Activated naive CD4-positive, alpha-beta T cell treated with anti-CD3 and anti-CD28 coated beads for 36 hours (primary cell): ENCODE measurements around the gene GLMN. TPM values are rescaled to one million over a fixed set of nuclear protein-coding genes. Genes with fewer than 3 reads are reported as not detected.
"Not testable (repeated sequence)": the region's sequence is repeated elsewhere in the genome, so short reads cannot be mapped to it uniquely, and the experiment has no call there.

Experiments used
- CTCF ChIA-PET: fragments of 350-600 bp; sonication (Branson Sonifier 250); formaldehyde crosslinking; loops from one replicate; lab custom pipeline; 2021; ENCODE audit warnings: antibody characterized with exemption; lab: Charles Lee
- DNase-seq: peaks from one replicate; pipeline ENCODE4 v3.0.0-alpha.2; 2020
- H3K27ac Mint-ChIP-seq: one replicate; pipeline ENCODE4 v1.8.0; 2021; ENCODE audit warnings: mild to moderate bottlenecking, mixed read lengths
- H3K27me3 Mint-ChIP-seq: one replicate; pipeline ENCODE4 v1.8.0; 2021; ENCODE audit warnings: low read depth, mixed read lengths
- H3K36me3 Mint-ChIP-seq: one replicate; pipeline ENCODE4 v1.8.0; 2021; ENCODE audit warnings: low read depth, mixed read lengths
- H3K4me1 Mint-ChIP-seq: one replicate; pipeline ENCODE4 v1.8.0; 2021; ENCODE audit warnings: low read depth, mixed read lengths
- H3K4me3 Mint-ChIP-seq: one replicate; pipeline ENCODE4 v1.8.0; 2021; ENCODE audit warnings: mild to moderate bottlenecking, moderate library complexity, mixed read lengths
- H3K9me3 Mint-ChIP-seq: one replicate; pipeline ENCODE4 v1.8.0; 2021; ENCODE audit warnings: mixed read lengths
- intact Hi-C: fragments of 100-400 bp; cut with micrococcal nuclease; formaldehyde crosslinking; loops from one replicate; pipeline ENCODE4 v1.15.1; 2023
- total RNA-seq, 2 experiments: library from RNA; stranded (reverse); gene quantifications; one replicate each; pipeline ENCODE4 v1.2.3, GENCODE V29; 2021

Gene GLMN
- total RNA-seq, 2 experiments from 2014 or later, result 14.0 to 15.3 TPM

- Mint-ChIP-seq H3K27me3 (no peaks in the 10 kb centered on the region), H3K9me3 (no peaks in the 10 kb centered on the region), H3K4me1 (peaks cover 14% of the 10 kb centered on the region), H3K27ac (no peak overlapping the region), H3K36me3 (peaks cover 37% of the 10 kb centered on the region), H3K4me3 (no peak overlapping the region)
- no peak for DNase-seq
- CTCF ChIA-PET, result interaction anchor here (0.5 to 2.0 kb wide), 9 partner anchors 8 to 444 kb away, joined by 3 to 37 read pairs (median 5); no protein-coding TSS in a partner anchor
- intact Hi-C loops, result loop anchor here (1.0 to 5.0 kb wide), 4 partner anchors 211 to 779 kb away; partner anchors contain the start of gene BTBD8
Observed at GRCh38 chr1:92291372-92291999, 7.3 kb downstream of the GLMN start.

- CTCF ChIA-PET, H3K9me3 Mint-ChIP-seq, H3K4me3 Mint-ChIP-seq, H3K27ac Mint-ChIP-seq, DNase-seq, H3K27me3 Mint-ChIP-seq, intact Hi-C loops: not testable (repeated sequence)
- Mint-ChIP-seq H3K4me1 (peaks cover 13% of the 10 kb centered on the region), H3K36me3 (peaks cover 68% of the 10 kb centered on the region)
Observed at GRCh38 chr1:92281411-92281810, 17.4 kb downstream of the GLMN start.

- H3K27ac Mint-ChIP-seq, intact Hi-C loops, H3K9me3 Mint-ChIP-seq, H3K27me3 Mint-ChIP-seq, H3K4me3 Mint-ChIP-seq, DNase-seq: not testable (repeated sequence)
- peaks cover 63% of the 10 kb centered on the region for H3K36me3 Mint-ChIP-seq
- peaks cover 13% of the 10 kb centered on the region for H3K4me1 Mint-ChIP-seq
- CTCF ChIA-PET, result interaction anchor here (1.6 kb wide), 1 partner anchor 11 kb away, joined by 5 read pairs; no protein-coding TSS in a partner anchor
Observed at GRCh38 chr1:92279781-92280180, 19.0 kb downstream of the GLMN start.

- intact Hi-C loops, result no loop called here
- Mint-ChIP-seq H3K9me3 (peaks cover 2% of the 10 kb centered on the region), H3K27ac (no peak overlapping the region), H3K36me3 (peaks cover 54% of the 10 kb centered on the region), H3K27me3 (no peaks in the 10 kb centered on the region), H3K4me3 (no peak overlapping the region), H3K4me1 (peaks cover 3% of the 10 kb centered on the region)
- CTCF ChIA-PET, result no interaction called here
- DNase-seq, result no peak
Observed at GRCh38 chr1:92277105-92277723, 21.6 kb downstream of the GLMN start.

- CTCF ChIA-PET, result no interaction called here
- H3K27ac Mint-ChIP-seq, result no peak overlapping the region
- H3K36me3 Mint-ChIP-seq, result peaks cover 53% of the 10 kb centered on the region
- intact Hi-C loops, result no loop called here
- DNase-seq, result no peak
- H3K9me3 Mint-ChIP-seq, result no peaks in the 10 kb centered on the region
- H3K27me3 Mint-ChIP-seq, result no peaks in the 10 kb centered on the region
- H3K4me1 Mint-ChIP-seq, result no peaks in the 10 kb centered on the region
- no peak overlapping the region for H3K4me3 Mint-ChIP-seq
Observed at GRCh38 chr1:92276082-92276481, 22.7 kb downstream of the GLMN start.

- Mint-ChIP-seq H3K4me1 (no peaks in the 10 kb centered on the region), H3K9me3 (no peaks in the 10 kb centered on the region), H3K36me3 (peaks cover 43% of the 10 kb centered on the region), H3K4me3 (no peak overlapping the region), H3K27me3 (no peaks in the 10 kb centered on the region), H3K27ac (no peak overlapping the region)
- CTCF ChIA-PET, result no interaction called here
- DNase-seq, result no peak
- intact Hi-C loops, result no loop called here
Observed at GRCh38 chr1:92274939-92275338, 23.8 kb downstream of the GLMN start.

GRCh38 chr1:92273039-92273438, 25.7 kb downstream of the GLMN start:
- Mint-ChIP-seq H3K27ac (no peak overlapping the region), H3K36me3 (peaks cover 43% of the 10 kb centered on the region), H3K4me3 (no peak overlapping the region), H3K4me1 (no peaks in the 10 kb centered on the region), H3K9me3 (no peaks in the 10 kb centered on the region), H3K27me3 (no peaks in the 10 kb centered on the region)
- DNase-seq, result no peak
- CTCF ChIA-PET, result interaction anchor here (0.6 to 0.7 kb wide), 5 partner anchors 13 to 378 kb away, joined by 3 to 5 read pairs (median 4); no protein-coding TSS in a partner anchor
- intact Hi-C loops, result no loop called here

- Mint-ChIP-seq H3K27ac (no peak overlapping the region), H3K36me3 (peaks cover 58% of the 10 kb centered on the region), H3K9me3 (no peaks in the 10 kb centered on the region), H3K4me1 (no peaks in the 10 kb centered on the region), H3K27me3 (no peaks in the 10 kb centered on the region), H3K4me3 (no peak overlapping the region)
- CTCF ChIA-PET, result no interaction called here
- intact Hi-C loops, result no loop called here
- DNase-seq, result no peak
Observed at GRCh38 chr1:92262516-92262915, 36.3 kb downstream of the GLMN start.

- CTCF ChIA-PET, result no interaction called here
- no peak for DNase-seq
- H3K4me3 Mint-ChIP-seq, result no peak overlapping the region
- peaks cover 14% of the 10 kb centered on the region for H3K9me3 Mint-ChIP-seq
- no peak overlapping the region for H3K27ac Mint-ChIP-seq
- no peaks in the 10 kb centered on the region for H3K4me1 Mint-ChIP-seq
- H3K27me3 Mint-ChIP-seq, result no peaks in the 10 kb centered on the region
- H3K36me3 Mint-ChIP-seq, result peaks cover 83% of the 10 kb centered on the region
- intact Hi-C loops, result no loop called here
Observed at GRCh38 chr1:92259350-92259749, 39.4 kb downstream of the GLMN start.

- H3K4me3 Mint-ChIP-seq, H3K4me1 Mint-ChIP-seq, H3K27me3 Mint-ChIP-seq, DNase-seq, intact Hi-C loops, H3K27ac Mint-ChIP-seq: not testable (repeated sequence)
- Mint-ChIP-seq H3K9me3 (peaks cover 19% of the 10 kb centered on the region), H3K36me3 (peaks cover 65% of the 10 kb centered on the region)
- CTCF ChIA-PET, result interaction anchor here (0.7 kb wide), 1 partner anchor 254 kb away, joined by 3 read pairs; no protein-coding TSS in a partner anchor
Observed at GRCh38 chr1:92254714-92255113, 44.1 kb downstream of the GLMN start.

GRCh38 chr1:92244376-92244775, 54.4 kb downstream of the GLMN start:
- Mint-ChIP-seq H3K9me3 (no peaks in the 10 kb centered on the region), H3K27me3 (no peaks in the 10 kb centered on the region), H3K27ac (no peak overlapping the region), H3K4me1 (no peaks in the 10 kb centered on the region), H3K4me3 (no peak overlapping the region), H3K36me3 (peaks cover 1% of the 10 kb centered on the region)
- intact Hi-C loops, result no loop called here
- no peak for DNase-seq
- CTCF ChIA-PET, result no interaction called here

- Mint-ChIP-seq H3K36me3 (peaks cover 1% of the 10 kb centered on the region), H3K4me1 (no peaks in the 10 kb centered on the region), H3K27me3 (no peaks in the 10 kb centered on the region), H3K27ac (no peak overlapping the region), H3K9me3 (no peaks in the 10 kb centered on the region), H3K4me3 (no peak overlapping the region)
- DNase-seq, result no peak
- CTCF ChIA-PET, result no interaction called here
- intact Hi-C loops, result no loop called here
Observed at GRCh38 chr1:92240034-92240433, 58.8 kb downstream of the GLMN start.

- H3K36me3 Mint-ChIP-seq, result no peaks in the 10 kb centered on the region
- no peaks in the 10 kb centered on the region for H3K9me3 Mint-ChIP-seq
- CTCF ChIA-PET, result no interaction called here
- H3K27me3 Mint-ChIP-seq, result no peaks in the 10 kb centered on the region
- intact Hi-C loops, result no loop called here
- DNase-seq, result no peak
- no peaks in the 10 kb centered on the region for H3K4me1 Mint-ChIP-seq
- no peak overlapping the region for H3K4me3 Mint-ChIP-seq
- H3K27ac Mint-ChIP-seq, result no peak overlapping the region
Observed at GRCh38 chr1:92230736-92231135, 68.1 kb downstream of the GLMN start.
